Endothelial cell of umbilical vein (primary cell): ENCODE data around the gene CCN5. TPM values are rescaled to one million over a fixed set of nuclear protein-coding genes. Genes with fewer than 3 reads are reported as not detected.

Experiments used
- BruUV-seq: library from RNA; stranded (reverse); fragments of 400-500 nt; replicated peaks from 2 replicates; lab custom pipeline; 2021; lab: Mats Ljungman, UMichigan
- CTCF ChIA-PET: fragments of 300-600, 350-600 bp; sonication (Branson Sonifier 250); formaldehyde crosslinking; loops from one replicate; lab custom pipeline; 2021; ENCODE audit warnings: antibody characterized with exemption, inconsistent platforms; lab: Charles Lee
- POLR2A ChIA-PET: fragments of 300-600, 350-600 bp; sonication (Branson Sonifier 250); formaldehyde crosslinking; loops from one replicate; lab custom pipeline; 2021; ENCODE audit warnings: antibody characterized with exemption, inconsistent platforms; lab: Charles Lee
- DNase-seq: peaks from one replicate; pipeline ENCODE4 v3.0.0-alpha.2; 2011; ENCODE audit warnings: low read depth, low spot score
- FAIRE-seq: peaks from 2 replicates; lab custom pipeline; 2011; peaks lifted over from hg19 to GRCh38; lab: Jason Lieb, UNC
- H2AFZ ChIP-seq: 2 replicates; pipeline ENCODE4 v1.6.0; 2012; ENCODE audit warnings: low read depth, low read length, control low read depth, inconsistent platforms
- H3K27ac ChIP-seq: 2 replicates; pipeline ENCODE4 v1.5.1; 2011; ENCODE audit warnings: low read depth, mild to moderate bottlenecking, control low read depth, low read length, moderate library complexity; ENCODE audit not compliant: insufficient read depth
- H3K27me3 ChIP-seq, 2 experiments: 2 replicates each; pipeline versions ENCODE4 v1.6.0 to v1.6.1; 2011; ENCODE audit warnings: low read length in 2 of 2, mixed read lengths in 1 of 2; ENCODE audit not compliant: control insufficient read depth in 2 of 2, insufficient read depth in 2 of 2
- H3K36me3 ChIP-seq, 2 experiments: 2 replicates in 1 of 2; 3 replicates in 1 of 2; pipeline ENCODE4 v1.5.1; 2011; ENCODE audit warnings: low read length in 2 of 2, mild to moderate bottlenecking in 1 of 2, moderate library complexity in 1 of 2; ENCODE audit not compliant: control insufficient read depth in 2 of 2, insufficient read depth in 2 of 2; ENCODE audit errors: extremely low read depth in 1 of 2
- H3K4me1 ChIP-seq: 3 replicates; pipeline ENCODE4 v1.5.1; 2011; ENCODE audit warnings: mild to moderate bottlenecking, low read length; ENCODE audit not compliant: control insufficient read depth, insufficient read depth; ENCODE audit errors: extremely low read depth
- H3K4me2 ChIP-seq: 2 replicates; pipeline ENCODE4 v1.6.1; 2011; ENCODE audit warnings: low read length, control low read depth, mixed read lengths; ENCODE audit not compliant: insufficient read depth
- H3K4me3 ChIP-seq, 3 experiments: fragments of 200-600 bp in 1 of 3; sonication (generic), shearing (Covaris generic) in 1 of 3; replicated peaks in 1 of 3; 2 replicates each; pipeline ENCODE4 v1.5.1; 2011 to 2016; ENCODE audit warnings: control low read depth in 3 of 3, low read length in 3 of 3, mild to moderate bottlenecking in 2 of 3, inconsistent platforms in 1 of 3, low read depth in 1 of 3, moderate library complexity in 1 of 3; ENCODE audit not compliant: insufficient read depth in 1 of 3
- H3K79me2 ChIP-seq: 2 replicates; pipeline ENCODE4 v1.6.0; 2012; ENCODE audit warnings: low read length, inconsistent platforms; ENCODE audit not compliant: control insufficient read depth, insufficient read depth
- H3K9ac ChIP-seq: replicated peaks from 2 replicates; pipeline ENCODE3; 2011; ENCODE audit warnings: low read length, control low read depth; ENCODE audit not compliant: insufficient read depth; ENCODE audit errors: extremely low read depth
- H3K9me1 ChIP-seq: replicated peaks from 3 replicates; pipeline ENCODE4 v1.6.0; 2011; ENCODE audit warnings: mild to moderate bottlenecking, low read length; ENCODE audit not compliant: control insufficient read depth, insufficient read depth; ENCODE audit errors: extremely low read depth
- H3K9me3 ChIP-seq: replicated peaks from 2 replicates; pipeline ENCODE4 v1.5.1; 2012; ENCODE audit warnings: low read length, inconsistent platforms; ENCODE audit not compliant: control insufficient read depth, insufficient read depth
- H4K20me1 ChIP-seq: replicated peaks from 2 replicates; pipeline ENCODE3; 2011; ENCODE audit warnings: mild to moderate bottlenecking, low read length; ENCODE audit not compliant: control insufficient read depth, insufficient read depth; ENCODE audit errors: extremely low read depth
- CTCF ChIP-seq, 2 donors: IDR thresholded peaks; 1 replicate in 1 of 2; 2 replicates in 1 of 2; pipeline ENCODE4 v1.5.1; 2011; ENCODE audit warnings: low read length in 2 of 2, mild to moderate bottlenecking in 2 of 2, moderate library complexity in 2 of 2, control low read depth in 1 of 2, inconsistent platforms in 1 of 2, low read depth in 1 of 2; ENCODE audit not compliant: insufficient read depth in 1 of 2; ENCODE audit errors: extremely low read depth in 1 of 2
- EZH2 ChIP-seq: IDR thresholded peaks from 2 replicates; pipeline ENCODE4 v1.6.1; 2012; ENCODE audit warnings: borderline replicate concordance, low read depth, mild to moderate bottlenecking, moderate library complexity, low read length, inconsistent platforms; ENCODE audit not compliant: severe bottlenecking
- FOS ChIP-seq: IDR thresholded peaks from 2 replicates; pipeline ENCODE4 v1.6.1; 2011; ENCODE audit warnings: mild to moderate bottlenecking, low read length, moderate library complexity, borderline replicate concordance; ENCODE audit not compliant: insufficient read depth
- GATA2 ChIP-seq: IDR thresholded peaks from 2 replicates; pipeline ENCODE4 v1.7.0; 2011; ENCODE audit warnings: low read depth, mild to moderate bottlenecking, moderate library complexity, mixed read lengths, low read length; ENCODE audit not compliant: insufficient read length, insufficient read depth
- JUN ChIP-seq: IDR thresholded peaks from 2 replicates; pipeline ENCODE4 v1.6.1; 2011; ENCODE audit warnings: borderline replicate concordance, low read depth; ENCODE audit not compliant: insufficient read length, insufficient read depth
- MAX ChIP-seq: IDR thresholded peaks from 2 replicates; pipeline ENCODE4 v1.6.1; 2011; ENCODE audit not compliant: insufficient read depth, insufficient read length
- MYC ChIP-seq: IDR thresholded peaks from one replicate; pipeline ENCODE4 v1.6.1; 2011; ENCODE audit warnings: mild to moderate bottlenecking, low read depth, low read length
- POLR2A ChIP-seq: IDR thresholded peaks from 2 replicates; pipeline ENCODE4 v1.6.1; 2012; ENCODE audit warnings: low read depth, mild to moderate bottlenecking, control low read depth, low read length
- POLR2AphosphoS5 ChIP-seq: IDR thresholded peaks from 2 replicates; pipeline ENCODE4 v1.6.1; 2012; ENCODE audit warnings: low read depth, mild to moderate bottlenecking, control low read depth, low read length, moderate library complexity; ENCODE audit not compliant: insufficient read depth
- dilution Hi-C: fragments of 300-500 bp; cut with MboI; formaldehyde crosslinking; loops from one replicate; pipeline ENCODE4 v1.15.0; 2019; ENCODE audit warnings: low sequenced_read_pairs; ENCODE audit not compliant: extremely low pct_ligation_motif_present
- intact Hi-C: fragments of 100-400 bp; cut with micrococcal nuclease; formaldehyde crosslinking; loops from one replicate; pipeline ENCODE4 v1.10.0; 2022
- polyA plus RNA-seq, 4 experiments: library from polyadenylated mRNA; depleted of rRNA in 3 of 4; stranded (reverse) in 3 of 4; unstranded in 1 of 4; fragments of >200 nt; gene quantifications; 2 replicates each; pipeline versions ENCODE4 v1.2.1 to v1.2.3, GENCODE V29; 2011 to 2012; ENCODE audit warnings: missing spikeins in 1 of 4
- total RNA-seq: library from RNA; stranded (reverse); gene quantifications from 2 replicates; pipeline ENCODE4 v1.2.3, GENCODE V29; 2021

Gene CCN5
- total and polyA plus RNA-seq, 2 donors (not counting 3 experiments of a cell fraction or from before 2014, with no cell fraction given), result 0.03 TPM; not detected in 1

- Histone ChIP-seq H3K27me3 (peaks cover 2 to 5% of the 10 kb centered on the region in 2 experiments), H4K20me1 (no peaks in the 10 kb centered on the region), H3K4me2 (no peak overlapping the region), H3K4me1 (no peaks in the 10 kb centered on the region), H3K9ac (no peak overlapping the region), H3K4me3 (no peak overlapping the region), H3K9me1 (no peaks in the 10 kb centered on the region), H3K79me2 (no peaks in the 10 kb centered on the region), H3K27ac (no peak overlapping the region), H3K36me3 (no peaks in the 10 kb centered on the region), H2AFZ (no peak overlapping the region), H3K9me3 (no peaks in the 10 kb centered on the region)
- intact Hi-C loops (no loop called here), dilution Hi-C loops (no loop called here)
- CTCF ChIA-PET, result interaction anchor here (1.4 kb wide), 1 partner anchor 8 kb away, joined by 5 read pairs; no protein-coding TSS in a partner anchor
- no peak for TF ChIP-seq MYC
- no peak for TF ChIP-seq CTCF (IDR thresholded peaks at IDR 0.05; ENCODE audit: extremely low read depth in 1 of 2, insufficient read depth in 1 of 2, low read depth in 1 of 2, low read length in 2 of 2)
- no peak for TF ChIP-seq POLR2AphosphoS5
- TF ChIP-seq JUN, result no peak
- TF ChIP-seq POLR2A, result no peak
- no peak for TF ChIP-seq FOS
- TF ChIP-seq EZH2, result no peak
- TF ChIP-seq MAX, result no peak
- no peak for TF ChIP-seq GATA2
- POLR2A ChIA-PET, result no interaction called here
- DNase-seq (no peak), FAIRE-seq (no peak)
- no TSS peak for BruUV-seq
Observed at GRCh38 chr20:44768256-44768655, 53.1 kb downstream of the CCN5 start.
